ENCODE results near the gene OR7A10.

Gene OR7A10

GRCh38 chr19:14848822-14849221, at the start of gene OR7A10:
Gene OR7A10 (minus strand): TSS chr19:14848922. CDS start chr19:14841877, 7,045 bp downstream.
- DNase-seq (ENCODE audit: low read depth): no peak

DNA sequence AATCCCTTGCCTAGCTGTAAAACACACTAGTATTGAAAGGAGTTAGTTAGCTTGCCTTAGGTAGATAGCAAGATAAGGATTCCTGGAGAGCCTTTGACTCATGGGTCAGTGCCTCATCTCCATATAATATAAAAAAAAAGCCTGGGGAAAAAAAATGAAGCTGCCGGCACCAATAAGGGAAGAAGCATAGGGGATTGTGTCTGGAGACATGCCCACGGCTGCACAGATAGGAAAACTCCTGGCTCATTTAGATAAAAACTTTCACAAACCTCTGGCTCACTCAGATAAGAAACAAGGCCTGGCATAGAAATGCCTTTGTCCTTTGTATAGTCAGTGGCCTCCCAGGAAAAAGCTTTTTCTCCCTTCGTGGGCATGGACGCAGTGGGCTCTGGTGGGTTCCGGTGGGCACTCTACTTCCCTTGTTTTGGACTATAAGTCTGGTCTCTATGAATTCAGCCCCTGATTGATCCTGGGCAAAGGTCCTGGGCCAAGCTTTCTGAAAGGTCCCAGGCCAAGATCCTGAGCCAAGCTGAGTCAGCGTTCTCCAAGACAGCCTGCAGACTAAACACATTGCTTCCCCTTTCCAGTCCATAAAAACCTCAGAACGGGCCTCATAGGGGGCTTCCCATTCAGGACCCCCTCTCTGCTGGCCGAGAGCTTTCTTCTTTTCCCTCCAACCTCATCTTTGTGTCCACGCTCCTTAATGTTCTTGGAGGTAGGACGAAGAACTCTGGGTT, 42.1 kb upstream of the OR7A10 start:
- DNase-seq (ENCODE audit: low read depth): no peak

DNA sequence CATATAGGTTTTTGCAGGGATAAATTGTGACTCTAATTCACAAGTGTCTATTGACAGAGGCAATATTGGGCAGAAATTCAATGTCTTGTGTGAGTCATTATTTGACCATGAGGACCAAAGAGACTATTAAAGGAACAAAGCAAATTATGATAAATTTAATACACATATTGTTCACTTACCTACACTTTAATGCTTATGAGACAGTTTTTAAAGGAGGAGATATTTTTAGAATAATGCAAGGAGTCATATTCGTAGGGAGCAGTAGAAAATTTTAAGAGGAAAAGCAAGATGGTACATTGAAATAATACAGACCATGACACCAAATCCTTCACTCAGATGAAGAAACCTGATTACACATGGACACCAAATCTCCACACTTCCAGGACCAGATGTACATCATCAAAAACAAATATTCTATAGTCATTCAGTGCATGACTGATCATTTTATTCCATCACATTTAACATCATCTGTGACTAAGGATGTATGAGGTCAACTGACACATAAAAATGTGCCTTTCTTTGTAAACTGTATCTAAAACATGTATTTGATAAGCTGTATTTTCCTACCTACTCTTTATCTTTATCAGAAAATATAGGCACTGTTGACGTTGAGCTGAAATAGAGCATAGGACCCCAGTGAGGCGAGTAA, 41.4 kb upstream of the OR7A10 start:
- no peak for DNase-seq (ENCODE audit: low read depth)

GRCh38 chr19:14886032-14886431, 37.3 kb upstream of the OR7A10 start, which contains the start of gene OR7A17:
Gene OR7A17 (minus strand): TSS chr19:14886132. CDS start chr19:14881355, 4,777 bp downstream.
- DNase-seq (ENCODE audit: low read depth): no peak

- DNase-seq (ENCODE audit: low read depth): no peak
Measured at GRCh38 chr19:14871619-14872230, 23.0 kb upstream of the OR7A10 start.

- no peak for DNase-seq (ENCODE audit: low read depth)
Measured at GRCh38 chr19:14868497-14868896, 19.8 kb upstream of the OR7A10 start.

GRCh38 chr19:14843578-14843977, 5.1 kb downstream of the OR7A10 start:
- DNase-seq (ENCODE audit: low read depth): no peak

GRCh38 chr19:14843169-14843568, 5.6 kb downstream of the OR7A10 start:
- DNase-seq (ENCODE audit: low read depth): no peak

GRCh38 chr19:14840206-14840605, 8.5 kb downstream of the OR7A10 start:
- DNase-seq (ENCODE audit: low read depth): no peak

- no peak for DNase-seq (ENCODE audit: low read depth)
Measured at GRCh38 chr19:14837391-14837790, 11.3 kb downstream of the OR7A10 start.

DNA sequence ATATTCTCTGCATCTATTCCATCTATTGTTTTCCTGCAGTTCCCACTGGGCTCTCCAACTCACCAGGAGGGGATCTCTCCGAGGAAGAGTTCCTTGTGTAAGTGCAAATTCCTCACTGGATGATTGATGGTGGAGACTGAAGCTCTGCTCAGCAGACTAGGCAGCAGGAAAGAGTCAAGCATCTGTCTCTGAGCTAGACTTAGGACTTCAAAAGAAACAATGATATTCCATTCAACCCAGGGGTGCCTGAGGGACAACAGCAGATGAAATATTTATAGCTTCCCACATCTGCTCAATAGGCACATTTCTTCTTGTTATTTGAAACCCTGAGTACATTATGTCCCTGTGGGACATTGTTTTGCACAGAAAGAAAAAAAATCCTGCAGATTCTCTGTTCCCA, 13.7 kb downstream of the OR7A10 start, which contains the start of the genes OR7A5 and OR7C1:
OR7A5 (minus strand) TSS at position 175 of the 400 bp plus-strand sequence. CDS start 6,944 bp downstream, outside the sequence.
OR7C1 (minus strand) TSS at position 175 of the 400 bp plus-strand sequence. CDS start 35,049 bp downstream, outside the sequence.
- DNase-seq (ENCODE audit: low read depth): no peak

GRCh38 chr19:14830702-14831101, 18.0 kb downstream of the OR7A10 start:
- no peak for DNase-seq (ENCODE audit: low read depth)

DNA sequence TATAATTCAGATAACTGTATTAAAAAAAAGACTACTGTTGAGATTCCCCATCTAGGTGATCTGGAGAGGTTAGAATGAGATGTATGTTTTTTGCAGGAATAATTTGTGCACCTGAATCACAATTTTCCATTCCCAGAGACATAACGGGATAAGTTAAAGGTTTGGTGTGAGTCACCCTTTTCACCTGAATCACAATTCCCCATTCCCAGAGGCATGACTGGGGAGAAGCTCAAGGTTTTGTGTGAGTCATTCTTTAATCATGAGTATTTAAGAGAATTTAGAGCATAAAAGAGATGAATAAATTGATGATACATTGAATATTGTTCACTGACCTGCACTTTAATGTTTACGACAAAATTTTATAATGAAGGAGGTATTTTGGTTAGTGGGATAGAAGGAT, 22.7 kb downstream of the OR7A10 start:
- DNase-seq (ENCODE audit: low read depth): no peak

DNA sequence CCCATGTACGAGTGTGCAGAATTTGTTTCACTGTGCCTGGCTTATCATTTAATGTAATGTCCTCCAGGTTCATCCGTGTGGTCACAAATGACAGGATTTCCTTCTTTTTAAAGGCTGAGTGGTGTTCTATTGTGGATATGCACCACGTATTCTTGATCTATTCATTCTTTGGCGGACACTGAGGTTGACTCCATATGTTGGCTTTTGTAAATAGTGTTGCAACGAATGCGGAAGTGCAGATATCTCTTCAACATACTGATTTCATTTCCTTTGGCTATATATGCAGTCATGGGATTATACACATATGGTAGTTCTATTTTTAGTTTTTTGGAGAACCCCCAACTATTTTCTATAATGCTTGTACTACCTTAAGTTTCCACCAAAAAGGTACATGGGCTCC, 26.8 kb downstream of the OR7A10 start:
- no peak for DNase-seq (ENCODE audit: low read depth)

GRCh38 chr19:14818588-14818987, 30.1 kb downstream of the OR7A10 start:
- no peak for DNase-seq (ENCODE audit: low read depth)

- DNase-seq (ENCODE audit: low read depth): no peak
Measured at GRCh38 chr19:14817052-14817451, 31.7 kb downstream of the OR7A10 start.

DNA sequence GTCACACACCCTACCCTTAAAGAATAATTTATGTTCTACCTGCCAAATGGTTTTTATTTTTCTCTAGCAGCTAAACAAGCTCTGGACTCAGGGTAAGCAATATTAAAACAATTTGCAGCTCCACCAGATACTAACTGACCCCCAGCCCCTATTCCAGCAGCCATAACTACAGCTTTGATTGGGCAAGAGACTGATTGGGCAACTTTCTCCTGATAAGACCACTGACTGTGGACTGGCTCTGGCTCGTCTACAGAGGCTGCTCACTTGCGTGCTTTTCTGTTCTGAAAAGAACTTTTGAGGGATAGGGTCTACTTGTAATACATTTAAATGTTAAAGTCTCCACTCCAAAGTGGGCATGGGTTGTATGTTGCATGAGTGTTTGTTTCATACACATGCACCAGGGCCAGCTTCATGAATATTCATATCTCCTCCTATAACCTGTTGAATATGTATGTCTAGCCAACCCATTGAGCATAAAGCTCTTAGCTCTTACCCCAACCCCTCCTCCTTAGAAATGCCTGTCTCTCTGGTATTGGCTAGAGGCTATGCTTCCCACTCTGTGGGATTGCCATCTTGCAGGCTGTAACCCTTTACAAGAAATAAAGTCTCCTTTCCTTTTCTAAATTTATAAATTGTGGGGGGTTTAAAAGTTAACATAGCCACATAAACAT, 33.6 kb downstream of the OR7A10 start:
- DNase-seq (ENCODE audit: low read depth): no peak

GRCh38 chr19:14809272-14810057, 39.3 kb downstream of the OR7A10 start:
- DNase-seq (ENCODE audit: low read depth): no peak

- DNase-seq (ENCODE audit: low read depth): no peak
Measured at GRCh38 chr19:14804765-14805164, 44.0 kb downstream of the OR7A10 start.

GRCh38 chr19:14798760-14799159, 50.0 kb downstream of the OR7A10 start:
- no peak for DNase-seq (ENCODE audit: low read depth)

GRCh38 chr19:14796021-14796420, 52.7 kb downstream of the OR7A10 start:
- DNase-seq (ENCODE audit: low read depth): no peak

Data from GM04503 (cell line).